ENCODE results near the gene DHRS4L2. TPM values are rescaled to one million over a fixed set of nuclear protein-coding genes. Genes with fewer than 3 reads are reported as not detected.
"Not testable (repeated sequence)": the region's sequence is repeated elsewhere in the genome, so short reads cannot be mapped to it uniquely, and the experiment has no call there.

Gene DHRS4L2
- total RNA-seq, 2 experiments from 2014 or later = 18.1 to 20.8 TPM

- H3K4me1 Mint-ChIP-seq = peaks cover 14% of the 10 kb centered on the region
- H3K4me3 Mint-ChIP-seq, H3K36me3 Mint-ChIP-seq, DNase-seq, H3K9me3 Mint-ChIP-seq, H3K27ac Mint-ChIP-seq, H3K27me3 Mint-ChIP-seq: not testable (repeated sequence)
These were observed 4.3 kb downstream of the DHRS4L2 start for GRCh38 chr14:23993042-23993441.

GRCh38 chr14:23996009-23996408 lies 7.3 kb downstream of the DHRS4L2 start:
- H3K4me3 Mint-ChIP-seq, DNase-seq, H3K36me3 Mint-ChIP-seq, H3K27me3 Mint-ChIP-seq, H3K27ac Mint-ChIP-seq, H3K9me3 Mint-ChIP-seq, H3K4me1 Mint-ChIP-seq: not testable (repeated sequence)

GRCh38 chr14:23996825-23997224 lies 8.1 kb downstream of the DHRS4L2 start:
- H3K9me3 Mint-ChIP-seq, H3K4me3 Mint-ChIP-seq, H3K4me1 Mint-ChIP-seq, DNase-seq, H3K36me3 Mint-ChIP-seq, H3K27me3 Mint-ChIP-seq, H3K27ac Mint-ChIP-seq: not testable (repeated sequence)

GRCh38 chr14:23999640-24000039 lies 10.9 kb downstream of the DHRS4L2 start:
- DNase-seq, H3K9me3 Mint-ChIP-seq, H3K27ac Mint-ChIP-seq, H3K4me3 Mint-ChIP-seq, H3K36me3 Mint-ChIP-seq, H3K27me3 Mint-ChIP-seq, H3K4me1 Mint-ChIP-seq: not testable (repeated sequence)

- H3K36me3 Mint-ChIP-seq, H3K9me3 Mint-ChIP-seq, H3K27ac Mint-ChIP-seq, DNase-seq, H3K27me3 Mint-ChIP-seq, H3K4me3 Mint-ChIP-seq, H3K4me1 Mint-ChIP-seq: not testable (repeated sequence)
These were observed 12.3 kb downstream of the DHRS4L2 start for GRCh38 chr14:24001078-24001477.

GRCh38 chr14:24001679-24002078 lies 12.9 kb downstream of the DHRS4L2 start:
- H3K4me3 Mint-ChIP-seq, H3K36me3 Mint-ChIP-seq, DNase-seq, H3K27ac Mint-ChIP-seq, H3K27me3 Mint-ChIP-seq, H3K4me1 Mint-ChIP-seq, H3K9me3 Mint-ChIP-seq: not testable (repeated sequence)

GRCh38 chr14:24006471-24006816 lies 17.7 kb downstream of the DHRS4L2 start:
- not testable (repeated sequence) for H3K9me3 Mint-ChIP-seq, H3K36me3 Mint-ChIP-seq, DNase-seq, H3K27me3 Mint-ChIP-seq, H3K27ac Mint-ChIP-seq
- H3K4me3 Mint-ChIP-seq = peak overlapping the region; percentile 44
- peaks cover 31% of the 10 kb centered on the region for H3K4me1 Mint-ChIP-seq

GRCh38 chr14:24006817-24007652 lies 18.3 kb downstream of the DHRS4L2 start:
- H3K36me3 Mint-ChIP-seq, H3K27me3 Mint-ChIP-seq, H3K9me3 Mint-ChIP-seq: not testable (repeated sequence)
- DNase-seq = peak; percentile 76
- Mint-ChIP-seq H3K4me3 (peak overlapping the region; percentile 76), H3K27ac (peak overlapping the region; percentile 80), H3K4me1 (peaks cover 31% of the 10 kb centered on the region)

- Mint-ChIP-seq H3K4me1 (peaks cover 31% of the 10 kb centered on the region), H3K9me3 (no peaks in the 10 kb centered on the region), H3K36me3 (peaks cover 1% of the 10 kb centered on the region), H3K27ac (peak overlapping the region; percentile 54), H3K4me3 (no peak overlapping the region), H3K27me3 (no peaks in the 10 kb centered on the region)
- no peak for DNase-seq
These were observed 22.3 kb downstream of the DHRS4L2 start for GRCh38 chr14:24011051-24011450.

GRCh38 chr14:24012726-24013273 lies 24.1 kb downstream of the DHRS4L2 start:
- H3K36me3 Mint-ChIP-seq, H3K27me3 Mint-ChIP-seq, H3K27ac Mint-ChIP-seq, DNase-seq, H3K9me3 Mint-ChIP-seq, H3K4me3 Mint-ChIP-seq: not testable (repeated sequence)
- H3K4me1 Mint-ChIP-seq = peaks cover 31% of the 10 kb centered on the region

GRCh38 chr14:24013654-24014514 lies 25.2 kb downstream of the DHRS4L2 start:
- Mint-ChIP-seq H3K9me3 (no peaks in the 10 kb centered on the region), H3K27ac (no peak overlapping the region), H3K4me3 (no peak overlapping the region), H3K27me3 (no peaks in the 10 kb centered on the region), H3K4me1 (peaks cover 22% of the 10 kb centered on the region), H3K36me3 (peaks cover 1% of the 10 kb centered on the region)
- peak; percentile 37 for DNase-seq

- DNase-seq, H3K4me3 Mint-ChIP-seq, H3K27me3 Mint-ChIP-seq, H3K36me3 Mint-ChIP-seq, H3K4me1 Mint-ChIP-seq, H3K9me3 Mint-ChIP-seq, H3K27ac Mint-ChIP-seq: not testable (repeated sequence)
These were observed 27.0 kb downstream of the DHRS4L2 start for GRCh38 chr14:24015745-24016144.

- H3K36me3 Mint-ChIP-seq, H3K4me1 Mint-ChIP-seq, H3K4me3 Mint-ChIP-seq, H3K27ac Mint-ChIP-seq, H3K9me3 Mint-ChIP-seq, H3K27me3 Mint-ChIP-seq, DNase-seq: not testable (repeated sequence)
These were observed 30.2 kb downstream of the DHRS4L2 start for GRCh38 chr14:24018978-24019377.

GRCh38 chr14:24019944-24020343 lies 31.2 kb downstream of the DHRS4L2 start:
- H3K4me1 Mint-ChIP-seq, H3K27ac Mint-ChIP-seq, DNase-seq: not testable (repeated sequence)

GRCh38 chr14:24020520-24020919 lies 31.8 kb downstream of the DHRS4L2 start:
- not testable (repeated sequence) for H3K36me3 Mint-ChIP-seq, H3K4me3 Mint-ChIP-seq, H3K27me3 Mint-ChIP-seq, H3K4me1 Mint-ChIP-seq, H3K9me3 Mint-ChIP-seq, DNase-seq, H3K27ac Mint-ChIP-seq

More at GRCh38 chr14:24019944-24020343, 31.2 kb downstream of the DHRS4L2 start:
- not testable (repeated sequence) for H3K36me3 Mint-ChIP-seq, H3K9me3 Mint-ChIP-seq, H3K27me3 Mint-ChIP-seq, H3K4me3 Mint-ChIP-seq
